Large intestine (tissue), 3 donors: ENCODE data around the gene PTCD2. TPM values are rescaled to one million over a fixed set of nuclear protein-coding genes. Genes with fewer than 3 reads are reported as not detected.

ENCODE experiments used
- DNase-seq, 2 donors: peaks; one replicate each; pipeline versions ENCODE4 v3.0.0 to v3.0.0-alpha.2; 2013
- H3K27ac ChIP-seq: one replicate; pipeline ENCODE4 v1.5.1; 2013; ENCODE audit warnings: low read length
- H3K27me3 ChIP-seq: 2 replicates; pipeline ENCODE4 v1.6.1; 2013; ENCODE audit warnings: low read length; ENCODE audit not compliant: control insufficient read depth, insufficient read depth
- H3K36me3 ChIP-seq: 2 replicates; pipeline ENCODE4 v1.6.1; 2013; ENCODE audit warnings: low read length; ENCODE audit not compliant: control insufficient read depth, insufficient read depth
- H3K4me1 ChIP-seq: one replicate; pipeline ENCODE4 v1.6.1; 2013; ENCODE audit warnings: low read length; ENCODE audit not compliant: control insufficient read depth, insufficient read depth
- H3K4me3 ChIP-seq: one replicate; pipeline ENCODE4 v1.5.1; 2013; ENCODE audit warnings: low read length
- H3K9me3 ChIP-seq: one replicate; pipeline ENCODE4 v1.6.1; 2013; ENCODE audit warnings: mild to moderate bottlenecking, low read depth, low read length, moderate library complexity; ENCODE audit not compliant: control insufficient read depth
- WGBS: methylation state at CpG from one replicate; pipeline ENCODE4 v1.1.5; 2013; ENCODE audit warnings: low lambda C conversion rate; ENCODE audit not compliant: insufficient coverage; 5-methylcytosine and 5-hydroxymethylcytosine counted together
- polyA plus RNA-seq: library from polyadenylated mRNA; unstranded; fragments of 120-200 nt; gene quantifications from one replicate; pipeline ENCODE4 v1.2.1, GENCODE V29; 2013

PTCD2 gene
- polyA plus RNA-seq, 1 donor = 6.7 TPM

GRCh38 chr5:72283358-72283757, 36.8 kb upstream of the PTCD2 start:
- H3K27me3 ChIP-seq = no peaks in the 10 kb centered on the region

GRCh38 chr5:72284559-72285423, 35.4 kb upstream of the PTCD2 start:
- Histone ChIP-seq H3K4me3 (no peak overlapping the region), H3K4me1 (no peaks in the 10 kb centered on the region), H3K27me3 (no peaks in the 10 kb centered on the region), H3K27ac (no peak overlapping the region), H3K9me3 (no peaks in the 10 kb centered on the region), H3K36me3 (peaks cover 3% of the 10 kb centered on the region)
- WGBS = 81% methylated on average over 2 of the region's 3 CpGs
- DNase-seq = no peak

More at GRCh38 chr5:72283358-72283757, 36.8 kb upstream of the PTCD2 start:
- H3K9me3 ChIP-seq = no peaks in the 10 kb centered on the region
- H3K27ac ChIP-seq = no peak overlapping the region
- no peaks in the 10 kb centered on the region for H3K4me1 ChIP-seq
- no peak overlapping the region for H3K4me3 ChIP-seq
- no peak for DNase-seq
- WGBS = 86% methylated on average over 1 of the region's 2 CpGs
- peaks cover 3% of the 10 kb centered on the region for H3K36me3 ChIP-seq

- no peak for DNase-seq
- H3K9me3 ChIP-seq = no peaks in the 10 kb centered on the region
- H3K27me3 ChIP-seq = no peaks in the 10 kb centered on the region
- H3K36me3 ChIP-seq = peaks cover 7% of the 10 kb centered on the region
- no peak overlapping the region for H3K4me3 ChIP-seq
- no peaks in the 10 kb centered on the region for H3K4me1 ChIP-seq
- no peak overlapping the region for H3K27ac ChIP-seq
- WGBS = no CpG with 5 or more reads among the region's 3 CpGs
Measured at GRCh38 chr5:72285424-72285821, 34.8 kb upstream of the PTCD2 start.

GRCh38 chr5:72286798-72287197, 33.4 kb upstream of the PTCD2 start:
- Histone ChIP-seq H3K36me3 (peaks cover 9% of the 10 kb centered on the region), H3K4me3 (no peak overlapping the region), H3K4me1 (no peaks in the 10 kb centered on the region), H3K27me3 (no peaks in the 10 kb centered on the region), H3K9me3 (no peaks in the 10 kb centered on the region), H3K27ac (no peak overlapping the region)
- DNase-seq = no peak
- WGBS = no CpG with 5 or more reads among the region's 5 CpGs

GRCh38 chr5:72288924-72289323, 31.2 kb upstream of the PTCD2 start:
- WGBS = no CpG with 5 or more reads among the region's 2 CpGs
- Histone ChIP-seq H3K4me1 (no peaks in the 10 kb centered on the region), H3K9me3 (no peaks in the 10 kb centered on the region), H3K27ac (no peak overlapping the region), H3K4me3 (no peak overlapping the region), H3K36me3 (peaks cover 12% of the 10 kb centered on the region), H3K27me3 (no peaks in the 10 kb centered on the region)
- no peak for DNase-seq

- DNase-seq = no peak
- WGBS = 100% methylated on average over 1 of the region's 6 CpGs
Measured at GRCh38 chr5:72290356-72291133, 29.6 kb upstream of the PTCD2 start.

GRCh38 chr5:72291601-72292000, 28.6 kb upstream of the PTCD2 start:
- no peaks in the 10 kb centered on the region for H3K9me3 ChIP-seq
- H3K27ac ChIP-seq = no peak overlapping the region
- no peak for DNase-seq
- 100% methylated on average over 2 of the region's 3 CpGs for WGBS
- H3K4me3 ChIP-seq = no peak overlapping the region
- H3K36me3 ChIP-seq = peaks cover 16% of the 10 kb centered on the region
- H3K27me3 ChIP-seq = no peaks in the 10 kb centered on the region
- no peaks in the 10 kb centered on the region for H3K4me1 ChIP-seq

More at GRCh38 chr5:72290356-72291133, 29.6 kb upstream of the PTCD2 start:
- Histone ChIP-seq H3K36me3 (peaks cover 14% of the 10 kb centered on the region), H3K9me3 (no peaks in the 10 kb centered on the region), H3K27ac (no peak overlapping the region), H3K4me3 (no peak overlapping the region), H3K27me3 (no peaks in the 10 kb centered on the region), H3K4me1 (no peaks in the 10 kb centered on the region)

GRCh38 chr5:72292411-72292810, 27.8 kb upstream of the PTCD2 start:
- Histone ChIP-seq H3K27ac (no peak overlapping the region), H3K4me3 (no peak overlapping the region), H3K4me1 (no peaks in the 10 kb centered on the region), H3K9me3 (no peaks in the 10 kb centered on the region), H3K27me3 (no peaks in the 10 kb centered on the region), H3K36me3 (peaks cover 16% of the 10 kb centered on the region)
- WGBS = no CpG with 5 or more reads among the region's 1 CpG
- no peak for DNase-seq

GRCh38 chr5:72293495-72294055, 26.6 kb upstream of the PTCD2 start:
- no peaks in the 10 kb centered on the region for H3K27me3 ChIP-seq
- H3K4me1 ChIP-seq = no peaks in the 10 kb centered on the region
- H3K4me3 ChIP-seq = no peak overlapping the region
- H3K9me3 ChIP-seq = no peaks in the 10 kb centered on the region
- peaks cover 16% of the 10 kb centered on the region for H3K36me3 ChIP-seq
- no CpG with 5 or more reads among the region's 3 CpGs for WGBS
- H3K27ac ChIP-seq = no peak overlapping the region
- DNase-seq = no peak

GRCh38 chr5:72294473-72294872, 25.7 kb upstream of the PTCD2 start:
- Histone ChIP-seq H3K4me3 (no peak overlapping the region), H3K27ac (no peak overlapping the region), H3K27me3 (no peaks in the 10 kb centered on the region), H3K9me3 (no peaks in the 10 kb centered on the region), H3K4me1 (no peaks in the 10 kb centered on the region), H3K36me3 (peaks cover 16% of the 10 kb centered on the region)
- no peak for DNase-seq
- 80% methylated on average over 2 of the region's 2 CpGs for WGBS
